Transverse colon (tissue), 3 donors: Measurements from ENCODE around the gene MEN1.

Experiments used
- EP300 ChIP-seq: sonication (generic); formaldehyde crosslinking; IDR thresholded peaks from one replicate; pipeline ENCODE4 v1.6.1; 2017; ENCODE audit warnings: antibody characterized with exemption, low read depth
- POLR2AphosphoS5 ChIP-seq, 3 donors: sonication (generic); formaldehyde crosslinking; IDR thresholded peaks; one replicate each; pipeline ENCODE4 v1.6.1; 2016; ENCODE audit warnings: antibody characterized with exemption in 3 of 3

DNA sequence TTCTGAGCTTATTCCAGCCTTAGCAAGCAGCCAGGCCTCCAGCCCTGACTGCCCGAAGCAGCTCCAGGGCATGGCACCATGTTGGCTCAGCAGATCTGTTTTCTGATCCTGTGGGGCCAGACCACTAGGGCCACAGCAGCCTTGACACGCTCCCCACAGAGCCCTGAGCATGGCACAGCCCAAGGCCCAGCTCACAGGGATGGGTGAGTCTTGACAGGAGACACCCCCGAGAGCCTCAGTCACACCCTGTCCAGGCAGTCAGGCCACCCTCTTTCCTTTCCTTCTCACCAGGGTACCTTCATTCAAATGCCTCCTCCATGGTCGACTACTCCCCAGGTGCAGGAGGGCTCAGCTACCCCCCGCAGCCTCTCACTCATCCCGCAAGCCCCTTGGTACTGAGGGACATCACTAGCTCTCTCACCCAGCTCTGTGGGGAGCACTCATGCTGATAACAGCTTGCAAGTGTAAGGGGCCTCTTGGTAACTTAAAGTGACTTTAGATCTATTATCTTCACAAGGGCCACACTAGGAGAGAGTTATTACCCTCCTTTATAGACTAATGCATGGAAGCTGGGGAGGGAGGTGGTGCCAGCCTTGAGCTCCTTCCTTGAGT is 38.0 kb upstream of the MEN1 start:
- no peak for TF ChIP-seq POLR2AphosphoS5 (IDR thresholded peaks at IDR 0.05)
- TF ChIP-seq EP300 = no peak
